ENCODE data around the gene KLHL40. TPM values are rescaled to one million over a fixed set of nuclear protein-coding genes. Genes with fewer than 3 reads are reported as not detected.

KLHL40 gene
- polyA plus RNA-seq, 1 donor from 2014 or later, result not detected

DNA sequence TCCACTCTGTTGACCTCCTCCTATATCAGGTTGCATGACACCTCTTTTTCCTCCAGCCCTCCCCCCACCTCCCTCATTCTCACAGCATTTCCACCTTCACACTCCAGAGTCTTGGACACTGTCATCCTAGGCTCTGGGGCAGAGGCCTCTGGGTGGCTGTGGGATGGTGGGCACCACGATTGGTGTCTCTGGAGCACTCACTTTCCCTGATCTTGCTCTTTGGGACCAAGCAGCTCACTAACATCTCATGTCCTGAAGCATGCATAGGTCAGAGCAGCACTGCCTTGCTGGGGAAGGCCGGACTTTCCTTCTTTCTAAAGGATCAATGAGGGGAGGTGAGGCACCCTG is 16.9 kb upstream of the KLHL40 start:
- Histone ChIP-seq H4K20me1 (ENCODE audit: insufficient read depth) (no peaks in the 10 kb centered on the region), H3K79me2 (replicated peaks; ENCODE audit: insufficient read depth, low read length) (no peaks in the 10 kb centered on the region), H3K36me3 (ENCODE audit: insufficient read depth, low read length) (no peaks in the 10 kb centered on the region), H3K27ac (ENCODE audit: low read length) (no peak overlapping the region), H3K9me2 (ENCODE audit: insufficient read depth, low read length) (no peaks in the 10 kb centered on the region), H3F3A (ENCODE audit: insufficient read depth, low read length, poor library complexity, severe bottlenecking) (no peaks in the 10 kb centered on the region), H3K4me3 (ENCODE audit: low read length) (no peak overlapping the region), H2AFZ (ENCODE audit: low read depth, low read length) (no peak overlapping the region), H3K9ac (ENCODE audit: low read length) (no peak overlapping the region), H3K9me3 (ENCODE audit: low read length) (no peaks in the 10 kb centered on the region), H3K4me2 (ENCODE audit: low read length) (no peak overlapping the region), H3K27me3 (ENCODE audit: insufficient read depth, low read depth, low read length) (no peaks in the 10 kb centered on the region)
- TF ChIP-seq, protein P1, sequence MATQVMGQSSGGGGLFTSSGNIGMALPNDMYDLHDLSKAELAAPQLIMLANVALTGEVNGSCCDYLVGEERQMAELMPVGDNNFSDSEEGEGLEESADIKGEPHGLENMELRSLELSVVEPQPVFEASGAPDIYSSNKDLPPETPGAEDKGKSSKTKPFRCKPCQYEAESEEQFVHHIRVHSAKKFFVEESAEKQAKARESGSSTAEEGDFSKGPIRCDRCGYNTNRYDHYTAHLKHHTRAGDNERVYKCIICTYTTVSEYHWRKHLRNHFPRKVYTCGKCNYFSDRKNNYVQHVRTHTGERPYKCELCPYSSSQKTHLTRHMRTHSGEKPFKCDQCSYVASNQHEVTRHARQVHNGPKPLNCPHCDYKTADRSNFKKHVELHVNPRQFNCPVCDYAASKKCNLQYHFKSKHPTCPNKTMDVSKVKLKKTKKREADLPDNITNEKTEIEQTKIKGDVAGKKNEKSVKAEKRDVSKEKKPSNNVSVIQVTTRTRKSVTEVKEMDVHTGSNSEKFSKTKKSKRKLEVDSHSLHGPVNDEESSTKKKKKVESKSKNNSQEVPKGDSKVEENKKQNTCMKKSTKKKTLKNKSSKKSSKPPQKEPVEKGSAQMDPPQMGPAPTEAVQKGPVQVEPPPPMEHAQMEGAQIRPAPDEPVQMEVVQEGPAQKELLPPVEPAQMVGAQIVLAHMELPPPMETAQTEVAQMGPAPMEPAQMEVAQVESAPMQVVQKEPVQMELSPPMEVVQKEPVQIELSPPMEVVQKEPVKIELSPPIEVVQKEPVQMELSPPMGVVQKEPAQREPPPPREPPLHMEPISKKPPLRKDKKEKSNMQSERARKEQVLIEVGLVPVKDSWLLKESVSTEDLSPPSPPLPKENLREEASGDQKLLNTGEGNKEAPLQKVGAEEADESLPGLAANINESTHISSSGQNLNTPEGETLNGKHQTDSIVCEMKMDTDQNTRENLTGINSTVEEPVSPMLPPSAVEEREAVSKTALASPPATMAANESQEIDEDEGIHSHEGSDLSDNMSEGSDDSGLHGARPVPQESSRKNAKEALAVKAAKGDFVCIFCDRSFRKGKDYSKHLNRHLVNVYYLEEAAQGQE (IDR thresholded peaks at IDR 0.05; ENCODE audit: borderline replicate concordance), result no peak
- TF ChIP-seq EZH2 (IDR thresholded peaks at IDR 0.05; ENCODE audit: borderline replicate concordance, insufficient read depth, low read length, poor library complexity, severe bottlenecking) (no peak), SMC3 (conservative IDR thresholded peaks at IDR 0.05; ENCODE audit: poor library complexity) (no peak), MXI1 (conservative IDR thresholded peaks at IDR 0.05; ENCODE audit: poor library complexity, severe bottlenecking) (no peak), TAF1 (IDR thresholded peaks at IDR 0.05; ENCODE audit: low read depth) (no peak), RAD21 (conservative IDR thresholded peaks at IDR 0.05) (no peak)
- TF ChIP-seq, protein P2, sequence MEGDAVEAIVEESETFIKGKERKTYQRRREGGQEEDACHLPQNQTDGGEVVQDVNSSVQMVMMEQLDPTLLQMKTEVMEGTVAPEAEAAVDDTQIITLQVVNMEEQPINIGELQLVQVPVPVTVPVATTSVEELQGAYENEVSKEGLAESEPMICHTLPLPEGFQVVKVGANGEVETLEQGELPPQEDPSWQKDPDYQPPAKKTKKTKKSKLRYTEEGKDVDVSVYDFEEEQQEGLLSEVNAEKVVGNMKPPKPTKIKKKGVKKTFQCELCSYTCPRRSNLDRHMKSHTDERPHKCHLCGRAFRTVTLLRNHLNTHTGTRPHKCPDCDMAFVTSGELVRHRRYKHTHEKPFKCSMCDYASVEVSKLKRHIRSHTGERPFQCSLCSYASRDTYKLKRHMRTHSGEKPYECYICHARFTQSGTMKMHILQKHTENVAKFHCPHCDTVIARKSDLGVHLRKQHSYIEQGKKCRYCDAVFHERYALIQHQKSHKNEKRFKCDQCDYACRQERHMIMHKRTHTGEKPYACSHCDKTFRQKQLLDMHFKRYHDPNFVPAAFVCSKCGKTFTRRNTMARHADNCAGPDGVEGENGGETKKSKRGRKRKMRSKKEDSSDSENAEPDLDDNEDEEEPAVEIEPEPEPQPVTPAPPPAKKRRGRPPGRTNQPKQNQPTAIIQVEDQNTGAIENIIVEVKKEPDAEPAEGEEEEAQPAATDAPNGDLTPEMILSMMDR (IDR thresholded peaks at IDR 0.05; ENCODE audit: poor library complexity, severe bottlenecking), result no peak

DNA sequence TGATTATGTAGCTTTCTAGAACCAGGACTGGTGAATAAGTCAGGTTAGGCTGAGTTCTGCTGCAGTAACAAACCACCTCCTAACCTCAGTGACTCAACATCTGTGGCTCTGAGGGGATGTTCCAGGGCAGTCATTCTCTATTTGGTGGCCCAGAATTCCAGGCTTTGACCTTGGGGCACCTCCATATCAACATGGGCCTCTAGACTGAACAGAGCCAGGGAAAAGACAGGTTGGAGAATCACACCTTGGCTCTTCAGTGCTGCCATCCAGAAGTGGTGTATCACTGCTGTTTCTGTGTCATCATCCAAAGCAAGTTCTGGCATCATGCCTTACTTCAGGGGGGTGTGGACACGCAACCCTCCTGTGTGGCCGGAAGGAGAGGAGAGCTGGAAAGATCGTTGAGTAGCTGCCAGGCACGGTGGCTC is 16.5 kb upstream of the KLHL40 start:
- no peaks in the 10 kb centered on the region for H3F3A ChIP-seq (ENCODE audit: insufficient read depth, low read length, poor library complexity, severe bottlenecking)
- no peaks in the 10 kb centered on the region for H3K9me2 ChIP-seq (ENCODE audit: insufficient read depth, low read length)
- no peaks in the 10 kb centered on the region for H3K27me3 ChIP-seq (ENCODE audit: insufficient read depth, low read depth, low read length)
- TF ChIP-seq MXI1 (conservative IDR thresholded peaks at IDR 0.05; ENCODE audit: poor library complexity, severe bottlenecking) (no peak), POLR2AphosphoS5 (IDR thresholded peaks at IDR 0.05) (no peak), SMC3 (conservative IDR thresholded peaks at IDR 0.05; ENCODE audit: poor library complexity) (no peak), RAD21 (conservative IDR thresholded peaks at IDR 0.05) (no peak), TAF1 (IDR thresholded peaks at IDR 0.05; ENCODE audit: low read depth) (no peak), EP300 (conservative IDR thresholded peaks at IDR 0.05; ENCODE audit: poor library complexity, severe bottlenecking) (no peak), EZH2 (IDR thresholded peaks at IDR 0.05; ENCODE audit: borderline replicate concordance, insufficient read depth, low read length, poor library complexity, severe bottlenecking) (no peak)
- TF ChIP-seq, protein P1 (IDR thresholded peaks at IDR 0.05; ENCODE audit: borderline replicate concordance), result no peak
- TF ChIP-seq, protein P2 (IDR thresholded peaks at IDR 0.05; ENCODE audit: poor library complexity, severe bottlenecking), result no peak
- no peak overlapping the region for H3K27ac ChIP-seq (ENCODE audit: low read length)
- no peaks in the 10 kb centered on the region for H3K9me3 ChIP-seq (ENCODE audit: low read length)
- H3K79me2 ChIP-seq (replicated peaks; ENCODE audit: insufficient read depth, low read length), result no peaks in the 10 kb centered on the region
- no peak overlapping the region for H3K4me2 ChIP-seq (ENCODE audit: low read length)
- H2AFZ ChIP-seq (ENCODE audit: low read depth, low read length), result no peak overlapping the region
- no peaks in the 10 kb centered on the region for H3K36me3 ChIP-seq (ENCODE audit: insufficient read depth, low read length)
- no peaks in the 10 kb centered on the region for H4K20me1 ChIP-seq (ENCODE audit: insufficient read depth)
- H3K9ac ChIP-seq (ENCODE audit: low read length), result no peak overlapping the region
- no peak overlapping the region for H3K4me3 ChIP-seq (ENCODE audit: low read length)
